HCT116 (cell line): ENCODE data around the gene TIAM2.

ENCODE experiments used
- POLR2A ChIP-seq: IDR thresholded peaks from 2 replicates; pipeline ENCODE4 v1.7.0; 2011; ENCODE audit warnings: borderline replicate concordance; ENCODE audit not compliant: insufficient read depth, insufficient read length; ENCODE audit errors: extremely low read depth
- POLR2AphosphoS5 ChIP-seq: IDR thresholded peaks from 2 replicates; pipeline ENCODE4 v1.6.1; 2011; ENCODE audit warnings: mild to moderate bottlenecking, low read depth, low read length, moderate library complexity
- ZNF274 ChIP-seq: fragments of 200-500 bp; sonication (Bioruptor generic); IDR thresholded peaks from 2 replicates; pipeline ENCODE4 v1.6.1; 2014; ENCODE audit warnings: mild to moderate bottlenecking, low read depth, low read length, inconsistent platforms
- TF ChIP-seq, protein P1 (sequence below), 3 experiments: fragments of 200-600 bp in 1 of 3; sonication (generic) in 1 of 3; IDR thresholded peaks in 2 of 3; conservative IDR thresholded peaks in 1 of 3; 2 replicates each; pipeline ENCODE4 v1.5.1; 2012 to 2017; ENCODE audit warnings: low read depth in 2 of 3, low read length in 2 of 3, antibody characterized with exemption in 1 of 3, borderline replicate concordance in 1 of 3, control low read depth in 1 of 3, mild to moderate bottlenecking in 1 of 3, mixed read lengths in 1 of 3, mixed run types in 1 of 3, moderate library complexity in 1 of 3; ENCODE audit not compliant: insufficient read depth in 1 of 3

DNA sequence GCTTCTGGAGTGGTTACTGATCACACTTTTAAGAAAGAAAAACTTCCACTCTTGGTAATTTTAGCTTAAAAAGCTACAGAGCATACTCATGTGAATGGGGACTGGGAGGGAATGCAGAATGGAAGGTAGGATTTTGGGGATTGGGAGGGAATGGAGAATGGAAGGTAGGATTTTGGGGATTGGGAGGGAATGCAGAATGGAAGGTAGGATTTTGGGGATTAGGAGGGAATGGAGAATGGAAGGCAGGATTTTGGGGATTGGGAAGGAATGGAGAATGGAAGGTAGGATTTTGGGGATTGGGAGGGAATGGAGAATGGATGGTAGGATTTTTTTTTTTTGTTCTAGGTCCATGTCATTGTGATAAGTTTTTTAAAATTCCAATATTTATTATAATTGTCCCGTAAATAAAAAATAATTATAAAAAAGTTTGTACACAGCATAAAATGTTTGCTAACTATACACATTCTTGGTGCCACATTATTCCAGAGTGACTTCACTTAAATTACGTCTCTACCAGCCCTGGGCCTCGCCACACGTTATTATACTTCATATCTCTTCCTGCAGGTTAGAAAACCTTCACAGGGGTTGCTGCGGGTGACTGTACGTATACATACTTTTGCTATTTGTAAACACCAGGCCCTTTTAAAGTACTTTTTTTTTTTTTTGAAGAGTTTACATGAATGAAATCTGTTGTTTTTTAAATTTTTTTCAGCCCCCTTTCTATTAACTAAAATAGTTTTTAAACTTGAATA is 127.3 kb downstream of the TIAM2 start:
- TF ChIP-seq POLR2AphosphoS5 (no peak), POLR2A (no peak), ZNF274 (no peak)
- TF ChIP-seq, protein P1, sequence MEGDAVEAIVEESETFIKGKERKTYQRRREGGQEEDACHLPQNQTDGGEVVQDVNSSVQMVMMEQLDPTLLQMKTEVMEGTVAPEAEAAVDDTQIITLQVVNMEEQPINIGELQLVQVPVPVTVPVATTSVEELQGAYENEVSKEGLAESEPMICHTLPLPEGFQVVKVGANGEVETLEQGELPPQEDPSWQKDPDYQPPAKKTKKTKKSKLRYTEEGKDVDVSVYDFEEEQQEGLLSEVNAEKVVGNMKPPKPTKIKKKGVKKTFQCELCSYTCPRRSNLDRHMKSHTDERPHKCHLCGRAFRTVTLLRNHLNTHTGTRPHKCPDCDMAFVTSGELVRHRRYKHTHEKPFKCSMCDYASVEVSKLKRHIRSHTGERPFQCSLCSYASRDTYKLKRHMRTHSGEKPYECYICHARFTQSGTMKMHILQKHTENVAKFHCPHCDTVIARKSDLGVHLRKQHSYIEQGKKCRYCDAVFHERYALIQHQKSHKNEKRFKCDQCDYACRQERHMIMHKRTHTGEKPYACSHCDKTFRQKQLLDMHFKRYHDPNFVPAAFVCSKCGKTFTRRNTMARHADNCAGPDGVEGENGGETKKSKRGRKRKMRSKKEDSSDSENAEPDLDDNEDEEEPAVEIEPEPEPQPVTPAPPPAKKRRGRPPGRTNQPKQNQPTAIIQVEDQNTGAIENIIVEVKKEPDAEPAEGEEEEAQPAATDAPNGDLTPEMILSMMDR (IDR thresholded peaks at IDR 0.05 in 2 of 3, conservative IDR thresholded peaks at IDR 0.05 in 1 of 3; ENCODE audit: borderline replicate concordance in 1 of 3, insufficient read depth in 1 of 3, low read depth in 2 of 3, low read length in 2 of 3) = no peak
